Measurements from ENCODE around the gene USP15. TPM values are rescaled to one million over a fixed set of nuclear protein-coding genes. Genes with fewer than 3 reads are reported as not detected.

Gene USP15
- total and polyA plus RNA-seq, 2 of the 8 experiments (the other 6 are each of a cell fraction or from before 2014, with no cell fraction given) = 12.7 to 38.6 TPM

GRCh38 chr12:62400135-62400534 is 139.9 kb downstream of the USP15 start (continued):
- TF ChIP-seq SP2 (IDR thresholded peaks at IDR 0.05; ENCODE audit: low read length) (no peak), RXRA (IDR thresholded peaks at IDR 0.05; ENCODE audit: insufficient read depth, low read depth, low read length) (no peak), EGR1 (IDR thresholded peaks at IDR 0.05; ENCODE audit: borderline replicate concordance, low read depth, low read length) (no peak), POU5F1 (IDR thresholded peaks at IDR 0.05; ENCODE audit: low read depth, low read length) (no peak), HDAC6 (IDR thresholded peaks at IDR 0.05; ENCODE audit: low read depth, low read length) (no peak), ASH2L (IDR thresholded peaks at IDR 0.05; ENCODE audit: low read length) (no peak)

All from H1 (cell line).